AG09309 (cell line): Measurements from ENCODE around the gene SLAMF9.
"Not testable (repeated sequence)": the region's sequence is repeated elsewhere in the genome, so short reads cannot be mapped to it uniquely, and the experiment has no call there.

Experiments used
- DNase-seq: peaks from one replicate; pipeline ENCODE4 v3.0.0-alpha.2; 2010; ENCODE audit warnings: low read depth
- H3K4me3 ChIP-seq: 2 replicates; pipeline ENCODE4 v1.5.1; 2011; ENCODE audit warnings: mild to moderate bottlenecking, low read depth, low read length, moderate library complexity; ENCODE audit not compliant: control insufficient read depth
- TF ChIP-seq, protein P1 (sequence below): IDR thresholded peaks from 2 replicates; pipeline ENCODE4 v1.5.1; 2011; ENCODE audit warnings: mild to moderate bottlenecking, low read depth, low read length, inconsistent platforms; ENCODE audit not compliant: insufficient read depth, control insufficient read depth; ENCODE audit errors: missing control alignments

The SLAMF9 gene

DNA sequence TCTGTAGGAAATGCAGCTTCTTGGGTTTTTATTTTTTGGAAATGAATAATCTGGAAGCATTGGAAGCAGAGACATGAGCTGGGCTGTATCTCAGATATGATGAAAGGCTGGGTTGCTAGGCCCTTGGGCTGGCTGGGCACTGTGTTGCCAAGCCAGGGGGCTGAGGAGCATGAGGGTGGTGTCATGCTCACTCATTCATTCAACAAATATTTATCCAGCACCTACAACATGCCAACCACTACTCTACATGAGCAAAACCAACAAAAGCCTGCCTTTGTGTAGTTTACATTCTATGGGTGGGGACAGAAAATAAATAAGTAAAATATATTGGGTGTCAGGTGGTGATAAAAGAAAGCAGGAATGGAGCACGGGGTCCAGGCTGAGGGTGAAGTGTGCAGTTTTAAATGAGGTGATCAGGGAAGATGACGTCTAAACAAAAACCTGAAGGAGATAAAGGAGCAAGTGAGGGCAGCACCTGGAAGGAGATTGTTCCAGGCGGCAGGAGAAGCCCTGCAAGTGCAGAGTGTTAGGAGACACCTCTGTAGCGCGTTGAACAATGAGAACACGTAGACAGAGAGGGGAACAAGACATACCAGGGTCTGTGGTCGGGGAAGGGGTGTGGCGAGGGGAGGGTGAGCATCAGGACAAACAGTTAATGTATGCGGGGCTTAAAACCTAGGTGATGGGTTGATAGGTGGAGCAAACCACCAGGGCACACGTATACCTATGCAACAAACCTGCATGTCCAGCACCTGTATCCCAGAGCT lies 39.6 kb downstream of the SLAMF9 start:
- DNase-seq = no peak
- TF ChIP-seq, protein P1, sequence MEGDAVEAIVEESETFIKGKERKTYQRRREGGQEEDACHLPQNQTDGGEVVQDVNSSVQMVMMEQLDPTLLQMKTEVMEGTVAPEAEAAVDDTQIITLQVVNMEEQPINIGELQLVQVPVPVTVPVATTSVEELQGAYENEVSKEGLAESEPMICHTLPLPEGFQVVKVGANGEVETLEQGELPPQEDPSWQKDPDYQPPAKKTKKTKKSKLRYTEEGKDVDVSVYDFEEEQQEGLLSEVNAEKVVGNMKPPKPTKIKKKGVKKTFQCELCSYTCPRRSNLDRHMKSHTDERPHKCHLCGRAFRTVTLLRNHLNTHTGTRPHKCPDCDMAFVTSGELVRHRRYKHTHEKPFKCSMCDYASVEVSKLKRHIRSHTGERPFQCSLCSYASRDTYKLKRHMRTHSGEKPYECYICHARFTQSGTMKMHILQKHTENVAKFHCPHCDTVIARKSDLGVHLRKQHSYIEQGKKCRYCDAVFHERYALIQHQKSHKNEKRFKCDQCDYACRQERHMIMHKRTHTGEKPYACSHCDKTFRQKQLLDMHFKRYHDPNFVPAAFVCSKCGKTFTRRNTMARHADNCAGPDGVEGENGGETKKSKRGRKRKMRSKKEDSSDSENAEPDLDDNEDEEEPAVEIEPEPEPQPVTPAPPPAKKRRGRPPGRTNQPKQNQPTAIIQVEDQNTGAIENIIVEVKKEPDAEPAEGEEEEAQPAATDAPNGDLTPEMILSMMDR = no peak
- no peak overlapping the region for H3K4me3 ChIP-seq

DNA sequence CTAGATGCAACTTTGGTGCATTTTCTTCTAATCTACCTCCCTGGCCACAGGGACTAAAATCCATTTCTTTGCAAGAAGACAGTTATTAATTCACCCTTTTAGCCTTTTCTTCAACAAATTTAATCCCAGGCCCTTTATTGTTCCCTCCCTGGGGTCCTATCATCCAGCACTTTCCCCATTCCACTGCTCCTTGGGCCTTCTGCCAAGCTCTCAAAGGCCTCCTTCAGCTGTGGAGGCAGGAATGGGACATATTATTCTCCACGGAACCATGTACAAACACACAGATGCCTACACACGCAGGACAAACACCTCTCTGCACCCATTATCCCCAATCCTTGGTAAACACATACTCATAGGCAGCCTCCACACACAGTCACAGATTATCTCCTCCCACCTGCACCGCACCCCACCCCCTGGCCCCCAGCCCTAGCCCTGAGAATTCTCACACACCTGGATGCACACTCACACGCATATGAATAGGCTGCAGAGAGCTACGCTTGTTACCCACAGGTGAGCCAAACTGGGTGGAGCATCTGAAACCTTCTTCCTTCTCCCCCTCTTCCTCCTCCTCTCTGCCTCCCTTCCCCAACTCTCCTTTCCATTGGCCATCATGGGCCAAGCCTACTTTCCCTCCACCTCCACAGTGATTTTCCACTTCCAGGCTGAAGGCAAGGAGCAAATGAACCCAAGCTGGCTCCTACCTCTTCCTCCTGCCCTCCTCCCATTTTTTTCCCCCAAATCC lies 40.4 kb downstream of the SLAMF9 start:
- no peak for DNase-seq
- no peak overlapping the region for H3K4me3 ChIP-seq
- TF ChIP-seq, protein P1 = no peak

DNA sequence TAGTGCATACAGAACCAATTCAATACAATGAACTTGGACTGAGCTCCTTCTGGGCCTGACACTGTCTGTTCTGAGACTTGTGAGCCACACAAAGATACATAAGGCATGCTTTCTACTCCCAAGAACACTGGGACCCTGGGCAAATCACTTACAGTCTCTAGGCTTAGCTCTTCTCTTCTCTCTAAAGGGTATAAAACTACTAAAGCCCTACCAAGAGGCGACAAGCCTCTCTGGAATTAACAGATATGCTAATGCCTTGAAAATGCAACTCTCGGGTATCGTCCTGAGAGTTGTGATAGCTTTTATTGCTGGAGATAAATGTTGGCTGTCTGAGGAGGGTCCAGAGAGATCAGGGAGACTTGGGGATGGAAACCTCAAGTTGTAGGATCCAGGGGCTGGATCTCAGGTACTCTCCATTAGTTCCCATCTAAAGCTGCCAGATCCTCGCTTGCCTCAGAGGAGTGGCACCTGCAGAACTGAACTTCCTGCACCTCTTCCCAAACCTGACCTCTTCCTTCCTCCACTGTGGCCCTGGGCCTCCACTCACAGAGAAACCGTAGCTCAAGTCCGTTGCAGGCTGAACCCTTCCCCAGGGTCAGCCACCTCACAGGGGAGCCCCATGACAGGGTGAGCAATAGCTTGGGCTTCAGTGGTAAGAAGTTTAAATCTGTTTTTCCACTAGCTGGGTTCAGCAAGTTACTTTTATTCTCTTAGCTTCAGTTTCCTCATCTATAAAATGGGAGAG lies 42.5 kb downstream of the SLAMF9 start:
- TF ChIP-seq, protein P1 = no peak
- H3K4me3 ChIP-seq = no peak overlapping the region
- DNase-seq = no peak

- TF ChIP-seq, protein P1 = no peak
- DNase-seq = no peak
- no peak overlapping the region for H3K4me3 ChIP-seq
Observed at GRCh38 chr1:159908031-159908940, 45.8 kb downstream of the SLAMF9 start.

DNA sequence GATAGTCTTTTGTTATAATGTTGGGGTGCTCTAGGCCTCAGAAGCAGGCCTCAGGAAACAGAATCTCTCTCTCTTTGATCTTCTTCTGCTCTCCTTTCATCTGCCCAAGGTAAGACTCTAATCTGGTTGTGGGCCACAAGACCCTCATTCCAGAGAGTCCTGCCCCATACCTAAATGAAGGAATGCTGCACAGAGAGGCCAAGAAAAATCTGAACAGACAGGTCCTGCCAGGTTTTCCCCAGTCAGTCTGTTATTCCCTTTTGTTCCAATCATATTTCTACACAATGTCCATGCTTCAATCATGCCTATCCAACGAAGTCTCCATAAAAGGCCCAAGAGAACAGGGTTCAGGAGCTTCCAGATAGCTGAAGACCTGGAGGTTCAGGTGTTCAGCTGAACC lies 47.1 kb downstream of the SLAMF9 start:
- TF ChIP-seq, protein P1 = no peak
- no peak overlapping the region for H3K4me3 ChIP-seq
- DNase-seq = no peak

- not testable (repeated sequence) for DNase-seq, H3K4me3 ChIP-seq
Observed at GRCh38 chr1:159904036-159904435, 50.0 kb downstream of the SLAMF9 start.
